ENCODE results near the gene TNFRSF21. TPM values are rescaled to one million over a fixed set of nuclear protein-coding genes. Genes with fewer than 3 reads are reported as not detected.
"Not testable (repeated sequence)": the region's sequence is repeated elsewhere in the genome, so short reads cannot be mapped to it uniquely, and the experiment has no call there.

TNFRSF21 gene
- total and polyA plus RNA-seq, 2 donors (not counting 1 experiment from before 2014, with no cell fraction given), result 0.43 to 1.2 TPM

DNA sequence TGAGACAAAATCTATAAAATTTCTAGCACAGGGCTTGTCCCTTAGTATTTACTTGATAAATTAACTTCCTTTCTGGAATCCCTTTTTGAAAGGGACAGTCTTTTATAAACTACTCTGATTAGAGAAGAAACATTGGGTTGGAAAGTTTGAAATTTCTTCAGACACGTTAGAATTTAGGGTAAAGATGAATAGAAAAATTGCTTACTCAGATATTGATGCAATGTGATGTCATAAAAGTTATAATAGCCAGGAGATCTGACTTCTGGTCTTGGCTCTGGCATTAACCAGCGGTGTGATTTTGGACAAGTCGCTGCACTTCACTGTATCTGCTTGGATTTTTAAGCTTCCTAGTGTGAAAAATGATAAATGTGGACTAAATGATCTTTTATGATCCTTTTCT, 9.7 kb upstream of the TNFRSF21 start:
- Mint-ChIP-seq H3K9me3 (ENCODE audit: insufficient read depth) (no peaks in the 10 kb centered on the region), H3K4me3 (no peak overlapping the region), H3K27me3 (peaks cover 50% of the 10 kb centered on the region), H3K4me1 (no peaks in the 10 kb centered on the region), H3K27ac (no peak overlapping the region)
- Histone ChIP-seq H3K4me2 (replicated peaks; ENCODE audit: low read depth, low read length, poor library complexity, severe bottlenecking) (no peak overlapping the region), H3K9me3 (ENCODE audit: control extremely low read depth in 1 of 3, control insufficient read depth in 2 of 3, insufficient read depth in 1 of 3, low read length in 2 of 3) (no peaks in the 10 kb centered on the region), H3K27ac (ENCODE audit: low read length in 2 of 2) (no peak overlapping the region), H3K36me3 (replicated peaks in 1 of 2; ENCODE audit: control extremely low read depth in 1 of 2, control insufficient read depth in 1 of 2, extremely low read depth in 1 of 2, insufficient read depth in 2 of 2, low read length in 1 of 2) (no peaks in the 10 kb centered on the region), H3K9ac (ENCODE audit: low read length) (no peak overlapping the region), H3K79me2 (ENCODE audit: control insufficient read depth, insufficient read depth, low read length) (no peaks in the 10 kb centered on the region), H3K4me1 (ENCODE audit: control insufficient read depth in 2 of 2, insufficient read depth in 2 of 2, low read length in 2 of 2) (no peaks in the 10 kb centered on the region), H3K4me3 (ENCODE audit: control extremely low read depth in 1 of 5, extremely low read depth in 1 of 5, insufficient read depth in 1 of 5, low read depth in 2 of 5, low read length in 4 of 5) (no peak overlapping the region), H3K27me3 (replicated peaks in 1 of 4; ENCODE audit: control extremely low read depth in 1 of 4, control insufficient read depth in 3 of 4, insufficient read depth in 4 of 4, low read length in 3 of 4) (peaks cover 0 to 5% (median 0%) of the 10 kb centered on the region in 4 experiments), H4K20me1 (ENCODE audit: control insufficient read depth, insufficient read depth, low read length, poor library complexity, severe bottlenecking) (no peaks in the 10 kb centered on the region), H2AFZ (ENCODE audit: insufficient read depth, low read depth, low read length, poor library complexity, severe bottlenecking) (no peak overlapping the region)
- 95% methylated on average over 3 of the region's 3 CpGs for WGBS (ENCODE audit: insufficient coverage)
- POLR2A ChIA-PET, result no interaction called here
- intact Hi-C loops (cut with micrococcal nuclease), result no loop called here
- TF ChIP-seq, protein P1, sequence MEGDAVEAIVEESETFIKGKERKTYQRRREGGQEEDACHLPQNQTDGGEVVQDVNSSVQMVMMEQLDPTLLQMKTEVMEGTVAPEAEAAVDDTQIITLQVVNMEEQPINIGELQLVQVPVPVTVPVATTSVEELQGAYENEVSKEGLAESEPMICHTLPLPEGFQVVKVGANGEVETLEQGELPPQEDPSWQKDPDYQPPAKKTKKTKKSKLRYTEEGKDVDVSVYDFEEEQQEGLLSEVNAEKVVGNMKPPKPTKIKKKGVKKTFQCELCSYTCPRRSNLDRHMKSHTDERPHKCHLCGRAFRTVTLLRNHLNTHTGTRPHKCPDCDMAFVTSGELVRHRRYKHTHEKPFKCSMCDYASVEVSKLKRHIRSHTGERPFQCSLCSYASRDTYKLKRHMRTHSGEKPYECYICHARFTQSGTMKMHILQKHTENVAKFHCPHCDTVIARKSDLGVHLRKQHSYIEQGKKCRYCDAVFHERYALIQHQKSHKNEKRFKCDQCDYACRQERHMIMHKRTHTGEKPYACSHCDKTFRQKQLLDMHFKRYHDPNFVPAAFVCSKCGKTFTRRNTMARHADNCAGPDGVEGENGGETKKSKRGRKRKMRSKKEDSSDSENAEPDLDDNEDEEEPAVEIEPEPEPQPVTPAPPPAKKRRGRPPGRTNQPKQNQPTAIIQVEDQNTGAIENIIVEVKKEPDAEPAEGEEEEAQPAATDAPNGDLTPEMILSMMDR (IDR thresholded peaks at IDR 0.05), result no peak
- TF ChIP-seq EZH2 (IDR thresholded peaks at IDR 0.05; ENCODE audit: borderline replicate concordance, insufficient read depth, low read depth, low read length, poor library complexity, severe bottlenecking), result no peak
- CTCF ChIA-PET, result no interaction called here
- ATAC-seq (ENCODE audit: low read depth), result no peak
- no peak for DNase-seq

DNA sequence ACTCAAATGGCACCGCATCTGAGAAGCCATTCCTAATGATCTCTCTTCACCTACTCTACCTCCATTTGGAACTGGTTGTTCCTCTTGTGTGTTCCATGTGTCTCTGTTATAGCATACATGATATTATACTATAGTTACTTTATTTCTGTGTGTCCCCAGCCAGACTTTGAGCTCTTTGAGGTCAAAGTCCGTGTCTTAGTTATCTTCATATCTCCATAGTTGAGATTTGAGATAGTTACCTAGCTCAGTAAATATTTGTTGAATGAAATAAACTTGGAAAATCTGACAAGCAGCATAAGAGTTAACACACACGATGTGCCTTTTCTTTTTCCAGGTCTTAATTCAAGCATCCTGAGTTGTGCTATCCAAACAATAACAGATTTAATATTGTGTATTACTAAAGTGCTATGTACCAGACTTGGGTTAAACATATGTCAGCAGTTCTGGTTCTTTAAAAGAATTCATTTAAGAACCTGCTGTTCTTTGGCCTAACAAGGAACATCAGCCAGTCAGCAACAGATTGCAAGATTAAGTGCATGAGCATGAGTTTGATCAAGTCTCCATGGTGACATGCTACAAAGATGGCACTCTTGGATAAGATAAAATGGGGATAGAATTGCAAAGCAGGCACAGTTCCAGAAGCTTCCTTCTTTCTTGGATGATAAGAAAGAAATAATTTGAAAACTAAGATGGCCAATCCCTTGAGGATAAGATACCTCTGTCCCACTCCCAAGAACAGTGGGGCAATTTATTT, 8.7 kb upstream of the TNFRSF21 start:
- Mint-ChIP-seq H3K4me3 (no peak overlapping the region), H3K27ac (no peak overlapping the region), H3K9me3 (ENCODE audit: insufficient read depth) (no peaks in the 10 kb centered on the region), H3K27me3 (peaks cover 40% of the 10 kb centered on the region), H3K4me1 (no peaks in the 10 kb centered on the region)
- no peaks in the 10 kb centered on the region for H3K9me3 ChIP-seq (ENCODE audit: control extremely low read depth in 1 of 3, control insufficient read depth in 2 of 3, insufficient read depth in 1 of 3, low read length in 2 of 3)
- no peaks in the 10 kb centered on the region for H3K36me3 ChIP-seq (replicated peaks in 1 of 2; ENCODE audit: control extremely low read depth in 1 of 2, control insufficient read depth in 1 of 2, extremely low read depth in 1 of 2, insufficient read depth in 2 of 2, low read length in 1 of 2)
- H3K27ac ChIP-seq (ENCODE audit: low read length in 2 of 2), result no peak overlapping the region
- no peak for DNase-seq
- POLR2A ChIA-PET, result no interaction called here
- no peaks in the 10 kb centered on the region for H3K4me1 ChIP-seq (ENCODE audit: control insufficient read depth in 2 of 2, insufficient read depth in 2 of 2, low read length in 2 of 2)
- intact Hi-C loops (cut with micrococcal nuclease), result no loop called here
- H3K4me2 ChIP-seq (replicated peaks; ENCODE audit: low read depth, low read length, poor library complexity, severe bottlenecking), result no peak overlapping the region
- H4K20me1 ChIP-seq (ENCODE audit: control insufficient read depth, insufficient read depth, low read length, poor library complexity, severe bottlenecking), result no peaks in the 10 kb centered on the region
- H3K27me3 ChIP-seq (replicated peaks in 1 of 4; ENCODE audit: control extremely low read depth in 1 of 4, control insufficient read depth in 3 of 4, insufficient read depth in 4 of 4, low read length in 3 of 4), result peaks cover 0 to 5% (median 0%) of the 10 kb centered on the region in 4 experiments
- H3K9ac ChIP-seq (ENCODE audit: low read length), result no peak overlapping the region
- no peak for TF ChIP-seq EZH2 (IDR thresholded peaks at IDR 0.05; ENCODE audit: borderline replicate concordance, insufficient read depth, low read depth, low read length, poor library complexity, severe bottlenecking)
- TF ChIP-seq, protein P1 (IDR thresholded peaks at IDR 0.05), result no peak
- no peak overlapping the region for H3K4me3 ChIP-seq (ENCODE audit: control extremely low read depth in 1 of 5, extremely low read depth in 1 of 5, insufficient read depth in 1 of 5, low read depth in 2 of 5, low read length in 4 of 5)
- no peaks in the 10 kb centered on the region for H3K79me2 ChIP-seq (ENCODE audit: control insufficient read depth, insufficient read depth, low read length)
- WGBS (ENCODE audit: insufficient coverage), result no CpG with 5 or more reads among the region's 3 CpGs
- ATAC-seq (ENCODE audit: low read depth), result no peak
- CTCF ChIA-PET, result interaction anchor here (1.3 kb wide), 1 partner anchor 221 kb away, joined by 5 read pairs; no protein-coding TSS in a partner anchor
- no peak overlapping the region for H2AFZ ChIP-seq (ENCODE audit: insufficient read depth, low read depth, low read length, poor library complexity, severe bottlenecking)

GRCh38 chr6:47315181-47315580, 5.5 kb upstream of the TNFRSF21 start:
- POLR2A ChIA-PET; H3K36me3 ChIP-seq (replicated peaks in 1 of 2; ENCODE audit: control extremely low read depth in 1 of 2, control insufficient read depth in 1 of 2, extremely low read depth in 1 of 2, insufficient read depth in 2 of 2, low read length in 1 of 2); H3K4me2 ChIP-seq (replicated peaks; ENCODE audit: low read depth, low read length, poor library complexity, severe bottlenecking): not testable (repeated sequence)

More at GRCh38 chr6:47315181-47315580, 5.5 kb upstream of the TNFRSF21 start:
- H3K4me1 ChIP-seq (ENCODE audit: control insufficient read depth in 2 of 2, insufficient read depth in 2 of 2, low read length in 2 of 2); H3K4me3 Mint-ChIP-seq; intact Hi-C loops (cut with micrococcal nuclease); CTCF ChIA-PET; H3K9me3 ChIP-seq (ENCODE audit: control extremely low read depth in 1 of 3, control insufficient read depth in 2 of 3, insufficient read depth in 1 of 3, low read length in 2 of 3); H2AFZ ChIP-seq (ENCODE audit: insufficient read depth, low read depth, low read length, poor library complexity, severe bottlenecking); DNase-seq; H3K4me1 Mint-ChIP-seq; H3K9me3 Mint-ChIP-seq (ENCODE audit: insufficient read depth); H3K27ac ChIP-seq (ENCODE audit: low read length in 2 of 2); H3K27ac Mint-ChIP-seq; H4K20me1 ChIP-seq (ENCODE audit: control insufficient read depth, insufficient read depth, low read length, poor library complexity, severe bottlenecking); ATAC-seq (ENCODE audit: low read depth); H3K27me3 ChIP-seq (replicated peaks in 1 of 4; ENCODE audit: control extremely low read depth in 1 of 4, control insufficient read depth in 3 of 4, insufficient read depth in 4 of 4, low read length in 3 of 4); H3K79me2 ChIP-seq (ENCODE audit: control insufficient read depth, insufficient read depth, low read length); H3K9ac ChIP-seq (ENCODE audit: low read length); H3K4me3 ChIP-seq (ENCODE audit: control extremely low read depth in 1 of 5, extremely low read depth in 1 of 5, insufficient read depth in 1 of 5, low read depth in 2 of 5, low read length in 4 of 5): not testable (repeated sequence)
- 82% methylated on average over 8 of the region's 8 CpGs for WGBS (ENCODE audit: insufficient coverage)
- peaks cover 35% of the 10 kb centered on the region for H3K27me3 Mint-ChIP-seq
